IMR-90 (cell line): ENCODE measurements around the gene WAC. TPM values are rescaled to one million over a fixed set of nuclear protein-coding genes. Genes with fewer than 3 reads are reported as not detected.

Experiments
- ATAC-seq: fragments of 200-7000 bp; cut with Tn5 transposase; 2 replicates; pipeline ENCODE4 v1.9.1; 2020; ENCODE audit warnings: low read depth, mild to moderate bottlenecking, moderate library complexity
- BruUV-seq: library from RNA; stranded (reverse); fragments of 400-500 nt; replicated peaks from 2 replicates; lab custom pipeline; 2021; lab: Mats Ljungman, UMichigan
- CTCF ChIA-PET: fragments of 300-600 bp; formaldehyde crosslinking; extraction: SDS; loops from one replicate; lab custom pipeline; 2021; ENCODE audit warnings: antibody characterized with exemption; lab: Yijun Ruan, JAX
- POLR2A ChIA-PET: fragments of 300-600 bp; sonication (Branson Sonifier 250); formaldehyde crosslinking; loops from one replicate; lab custom pipeline; 2022; ENCODE audit warnings: antibody characterized with exemption; ENCODE audit not compliant: unreplicated experiment; lab: Charles Lee
- DNase-seq: peaks from one replicate; pipeline ENCODE4 v3.0.0; 2013
- H2AFZ ChIP-seq: replicated peaks from 2 replicates; pipeline ENCODE3; 2013; ENCODE audit warnings: low read length, mild to moderate bottlenecking; ENCODE audit not compliant: poor library complexity
- H2AK5ac ChIP-seq: 2 replicates; pipeline ENCODE4 v1.6.1; 2013; ENCODE audit warnings: low read depth, low read length, inconsistent platforms
- H2AK9ac ChIP-seq: replicated peaks from 2 replicates; pipeline ENCODE3; 2013; ENCODE audit warnings: mild to moderate bottlenecking, low read depth, low read length, moderate library complexity; ENCODE audit not compliant: poor library complexity
- H2BK120ac ChIP-seq: 2 replicates; pipeline ENCODE4 v1.6.1; 2013; ENCODE audit warnings: low read depth, low read length, inconsistent platforms
- H2BK15ac ChIP-seq: 3 replicates; pipeline ENCODE4 v1.6.1; 2013; ENCODE audit warnings: low read depth, low read length, inconsistent platforms
- H2BK20ac ChIP-seq: 2 replicates; pipeline ENCODE4 v1.6.1; 2013; ENCODE audit warnings: low read depth, mild to moderate bottlenecking, inconsistent platforms, low read length, moderate library complexity
- H2BK5ac ChIP-seq: 2 replicates; pipeline ENCODE4 v1.6.1; 2013; ENCODE audit warnings: mild to moderate bottlenecking, low read depth, low read length, inconsistent platforms; ENCODE audit not compliant: poor library complexity, severe bottlenecking
- H3K14ac ChIP-seq: replicated peaks from 2 replicates; pipeline ENCODE4 v1.6.1; 2013; ENCODE audit warnings: low read depth, low read length, inconsistent platforms
- H3K18ac ChIP-seq: 2 replicates; pipeline ENCODE4 v1.6.1; 2013; ENCODE audit warnings: low read depth, low read length, control low read depth
- H3K23ac ChIP-seq: 2 replicates; pipeline ENCODE4 v1.6.1; 2013; ENCODE audit warnings: low read depth, low read length, inconsistent platforms
- H3K27ac ChIP-seq: 2 replicates; pipeline ENCODE4 v1.5.1; 2013; ENCODE audit warnings: mild to moderate bottlenecking, control low read depth, low read length; ENCODE audit not compliant: insufficient read depth
- H3K27me3 ChIP-seq: 2 replicates; pipeline ENCODE4 v1.6.1; 2013; ENCODE audit warnings: low read length; ENCODE audit not compliant: control insufficient read depth, insufficient read depth
- H3K36me3 ChIP-seq: 2 replicates; pipeline ENCODE4 v1.6.1; 2013; ENCODE audit warnings: low read length, mixed read lengths; ENCODE audit not compliant: control insufficient read depth, insufficient read depth
- H3K4ac ChIP-seq: 2 replicates; pipeline ENCODE4 v1.6.1; 2013; ENCODE audit warnings: low read depth, low read length, inconsistent platforms
- H3K4me1 ChIP-seq: 2 replicates; pipeline ENCODE4 v1.6.1; 2013; ENCODE audit warnings: low read length, mixed read lengths; ENCODE audit not compliant: control insufficient read depth, insufficient read depth
- H3K4me2 ChIP-seq: 2 replicates; pipeline ENCODE4 v1.6.1; 2013; ENCODE audit warnings: low read depth, mild to moderate bottlenecking, control low read depth, low read length, moderate library complexity
- H3K4me3 ChIP-seq: 2 replicates; pipeline ENCODE4 v1.5.1; 2013; ENCODE audit warnings: low read depth, mild to moderate bottlenecking, control low read depth, low read length, moderate library complexity; ENCODE audit not compliant: insufficient read depth
- H3K56ac ChIP-seq: 2 replicates; pipeline ENCODE4 v1.6.1; 2013; ENCODE audit warnings: low read length, inconsistent platforms; ENCODE audit not compliant: insufficient read depth; ENCODE audit errors: extremely low read depth
- H3K79me1 ChIP-seq, 2 experiments: 2 replicates each; pipeline ENCODE4 v1.6.1; 2013; ENCODE audit warnings: low read length in 2 of 2, inconsistent platforms in 1 of 2, low read depth in 1 of 2
- H3K9ac ChIP-seq: 2 replicates; pipeline ENCODE4 v1.6.1; 2013; ENCODE audit warnings: low read depth, low read length, control low read depth
- H3K9me1 ChIP-seq: 2 replicates; pipeline ENCODE4 v1.6.1; 2013; ENCODE audit warnings: low read length, inconsistent platforms; ENCODE audit not compliant: insufficient read depth
- H3K9me3 ChIP-seq: 2 replicates; pipeline ENCODE4 v1.6.1; 2013; ENCODE audit warnings: low read length; ENCODE audit not compliant: control insufficient read depth, insufficient read depth
- H4K20me1 ChIP-seq: 2 replicates; pipeline ENCODE4 v1.6.1; 2013; ENCODE audit warnings: low read length, inconsistent platforms; ENCODE audit not compliant: insufficient read depth
- H4K5ac ChIP-seq: 2 replicates; pipeline ENCODE4 v1.6.1; 2013; ENCODE audit warnings: mild to moderate bottlenecking, low read depth, low read length, control low read depth
- H4K8ac ChIP-seq, 2 experiments: 2 replicates each; pipeline ENCODE4 v1.6.1; 2013; ENCODE audit warnings: low read depth in 2 of 2, low read length in 2 of 2, control low read depth in 1 of 2, inconsistent platforms in 1 of 2
- H4K91ac ChIP-seq: 2 replicates; pipeline ENCODE4 v1.6.1; 2013; ENCODE audit warnings: low read depth, low read length, inconsistent platforms; ENCODE audit not compliant: insufficient read depth
- POLR2A ChIP-seq: IDR thresholded peaks from 2 replicates; pipeline ENCODE4 v1.6.1; 2012; ENCODE audit warnings: mild to moderate bottlenecking, low read depth, low read length
- dilution Hi-C: fragments of 300-500 bp; cut with HindIII; formaldehyde crosslinking; loops from one replicate; pipeline ENCODE4 v1.14.3; 2018; ENCODE audit warnings: low sequenced_read_pairs; ENCODE audit not compliant: unreplicated experiment
- in situ Hi-C: fragments of 300-500 bp; cut with MboI; formaldehyde crosslinking; loops from 3 replicates; pipeline ENCODE4 v1.14.3; 2019; ENCODE audit warnings: low sequenced_read_pairs, inconsistent platforms, mixed read lengths
- intact Hi-C: fragments of 100-400 bp; cut with micrococcal nuclease; formaldehyde crosslinking; loops from 2 replicates; pipeline ENCODE4 v1.10.0; 2022
- polyA plus RNA-seq, 3 experiments: library from polyadenylated mRNA; depleted of rRNA; stranded (reverse); fragments of >200 nt; gene quantifications; 2 replicates each; pipeline ENCODE4 v1.2.3, GENCODE V29; 2012; ENCODE audit warnings: low replicate concordance in 1 of 3
- total RNA-seq: library from RNA; depleted of rRNA; stranded (reverse); fragments of >200 nt; gene quantifications from 2 replicates; pipeline ENCODE4 v1.2.3, GENCODE V29; 2012

WAC gene
- total and polyA plus RNA-seq, 2 of the 4 experiments (the other 2 are of a cell fraction) = 39.6 to 52.2 TPM

DNA sequence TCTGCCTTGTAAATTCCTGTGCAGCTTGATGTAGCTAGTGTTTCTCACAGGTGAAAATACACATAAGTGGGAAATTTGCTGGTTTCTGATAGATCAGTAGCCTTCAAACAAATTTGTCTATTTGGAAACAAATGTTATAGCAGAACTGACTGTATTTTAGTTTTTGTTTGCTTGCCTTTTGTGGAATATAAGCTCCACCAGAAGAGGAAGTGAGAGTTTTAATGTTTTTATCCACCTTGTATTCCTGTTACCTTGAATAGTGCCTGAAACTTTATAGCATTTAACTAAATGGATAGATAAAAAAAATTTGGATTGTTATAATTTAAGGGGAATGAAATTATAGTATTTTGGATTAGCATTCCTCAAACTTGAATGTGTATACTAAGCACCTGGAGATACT is 9.8 kb downstream of the WAC start:
- H3K9me3 ChIP-seq = no peaks in the 10 kb centered on the region
- no peaks in the 10 kb centered on the region for H3K27me3 ChIP-seq
- no peak overlapping the region for H2AK5ac ChIP-seq
- no peak overlapping the region for H2AFZ ChIP-seq
- no peak overlapping the region for H3K4ac ChIP-seq
- H4K5ac ChIP-seq = no peak overlapping the region
- ATAC-seq (no peak), DNase-seq (no peak)
- no peak overlapping the region for H2BK5ac ChIP-seq
- H2BK120ac ChIP-seq = no peak overlapping the region
- H4K91ac ChIP-seq = no peak overlapping the region
- dilution Hi-C loops (no loop called here), in situ Hi-C loops (no loop called here), intact Hi-C loops (loop anchor here (5.0 kb wide), 1 partner anchor 65 kb away; no protein-coding TSS in a partner anchor)
- no peak overlapping the region for H3K23ac ChIP-seq
- no peak overlapping the region for H3K56ac ChIP-seq
- ChIA-PET CTCF (no interaction called here), POLR2A (no interaction called here)
- no peak overlapping the region for H4K8ac ChIP-seq
- no peak overlapping the region for H3K18ac ChIP-seq
- no TSS peak for BruUV-seq
- H3K4me1 ChIP-seq = peaks cover 1% of the 10 kb centered on the region; the same call in 1 of the 2 replicates
- no peak overlapping the region for H2BK20ac ChIP-seq
- H3K4me3 ChIP-seq = no peak overlapping the region
- H3K9ac ChIP-seq = no peak overlapping the region
- H3K79me1 ChIP-seq = peaks cover 16 to 61% of the 10 kb centered on the region in 2 experiments; a peak in 3 of 4 replicates
- no peak for TF ChIP-seq POLR2A
- H3K14ac ChIP-seq = no peak overlapping the region
- H3K9me1 ChIP-seq = peaks cover 5% of the 10 kb centered on the region
- H3K4me2 ChIP-seq = no peak overlapping the region
- peaks cover 72% of the 10 kb centered on the region for H4K20me1 ChIP-seq
- no peak overlapping the region for H2BK15ac ChIP-seq
- no peak overlapping the region for H3K27ac ChIP-seq
- H3K36me3 ChIP-seq = peaks cover 42% of the 10 kb centered on the region
- H2AK9ac ChIP-seq = no peak overlapping the region
